ENCODE results near the gene CALCOCO2.
"Not testable (repeated sequence)": the region's sequence is repeated elsewhere in the genome, so short reads cannot be mapped to it uniquely, and the experiment has no call there.

CALCOCO2 gene

DNA sequence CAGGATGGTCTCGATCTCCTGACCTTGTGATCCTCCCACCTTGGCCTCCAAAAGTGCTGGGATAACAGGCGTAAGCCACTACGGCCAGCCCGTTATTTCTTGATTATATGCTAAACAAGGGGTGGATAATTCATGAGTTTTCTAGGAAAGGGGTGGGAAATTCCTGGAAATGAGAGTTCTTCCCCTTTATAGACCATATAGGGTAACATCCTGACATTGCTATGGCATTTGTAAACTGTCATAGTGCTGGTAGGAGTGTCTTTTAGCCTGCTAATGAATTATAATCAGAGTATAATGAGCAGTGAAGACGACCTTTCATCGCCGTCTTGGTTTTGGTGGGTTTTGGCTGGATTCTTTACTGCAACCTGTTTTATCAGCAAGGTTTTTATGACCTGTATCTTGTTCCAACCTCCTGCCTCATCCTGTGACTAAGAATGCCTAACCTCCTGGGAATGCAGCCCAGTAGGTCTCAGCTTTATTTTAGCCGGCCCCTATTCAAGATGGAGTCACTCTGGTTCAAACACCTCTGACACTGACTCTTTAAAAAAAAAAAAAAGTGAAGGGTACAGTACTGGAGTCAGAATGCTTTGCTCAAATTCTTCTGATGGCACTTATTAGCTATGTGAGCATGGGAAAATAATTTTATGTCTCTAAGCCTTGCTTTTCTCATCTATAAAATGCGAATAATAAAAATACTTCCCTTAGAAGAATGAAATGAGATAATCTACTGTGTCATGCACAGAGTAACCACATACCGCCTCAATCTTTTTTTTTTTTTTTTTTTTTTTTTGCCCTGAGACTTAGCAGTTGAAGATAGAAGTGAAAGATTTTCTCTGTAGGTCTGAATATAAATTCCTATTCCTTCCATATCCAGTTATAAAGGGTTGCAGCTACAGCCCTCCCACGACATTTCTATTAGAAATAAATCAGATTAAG is 5.1 kb upstream of the CALCOCO2 start:
- DNase-seq (ENCODE audit: low read depth): no peak

DNA sequence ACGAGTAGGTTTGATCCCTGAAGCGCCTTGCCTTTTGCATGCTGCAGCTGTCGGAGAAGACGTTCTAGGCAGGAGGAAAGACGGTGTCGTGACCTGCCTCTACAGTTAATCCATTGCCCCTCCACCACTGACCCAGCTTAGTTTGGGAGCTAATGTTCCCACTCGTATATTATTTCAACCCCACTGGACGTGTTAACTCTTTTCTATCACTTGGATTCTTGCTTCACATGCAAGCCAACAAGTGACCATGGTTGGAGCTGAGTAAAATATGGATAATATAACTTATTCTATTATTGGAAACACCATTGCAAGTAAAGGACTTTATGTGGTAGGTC is 681 bp downstream of the CALCOCO2 start:
- DNase-seq (ENCODE audit: low read depth): no peak

DNA sequence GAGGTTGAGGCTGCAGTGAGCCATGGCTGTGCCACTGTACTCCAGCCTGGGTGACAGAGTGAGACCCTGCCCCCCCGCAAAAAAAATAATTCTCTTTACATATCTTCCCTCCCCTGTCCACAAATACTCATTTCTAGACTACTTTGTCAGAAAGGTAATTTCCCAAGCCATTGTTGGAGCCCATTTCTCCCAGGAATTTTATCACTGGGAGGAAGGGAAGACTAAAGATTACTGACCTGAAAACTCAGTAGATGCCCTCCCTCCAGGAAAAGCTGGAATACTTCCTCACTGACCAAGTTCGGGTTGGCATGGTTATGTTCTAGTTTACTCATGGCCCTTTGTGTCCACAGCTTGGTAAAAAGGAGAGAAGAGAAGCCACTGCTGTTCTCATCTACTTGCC is 4.1 kb downstream of the CALCOCO2 start:
- no peak for DNase-seq (ENCODE audit: low read depth)

DNA sequence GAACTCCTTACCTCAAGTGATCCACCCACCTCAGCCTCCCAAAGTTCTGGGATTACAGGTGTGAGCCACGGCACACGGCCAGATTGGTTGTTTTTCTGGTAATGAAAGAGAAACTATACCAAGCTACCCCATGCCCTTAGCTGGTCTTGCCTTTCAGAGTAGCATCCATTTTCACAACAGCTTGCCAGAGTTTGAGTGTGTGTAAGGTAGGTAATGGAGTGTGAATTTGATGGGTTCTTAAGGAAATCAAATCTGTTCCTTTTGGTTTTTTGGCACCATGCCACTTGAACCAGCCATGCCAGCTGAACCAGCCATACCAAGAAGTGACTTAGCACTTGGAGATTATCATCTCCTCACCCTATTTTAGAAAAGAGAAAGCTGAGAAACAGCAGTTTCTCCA is 5.1 kb downstream of the CALCOCO2 start:
- no peak for DNase-seq (ENCODE audit: low read depth)

DNA sequence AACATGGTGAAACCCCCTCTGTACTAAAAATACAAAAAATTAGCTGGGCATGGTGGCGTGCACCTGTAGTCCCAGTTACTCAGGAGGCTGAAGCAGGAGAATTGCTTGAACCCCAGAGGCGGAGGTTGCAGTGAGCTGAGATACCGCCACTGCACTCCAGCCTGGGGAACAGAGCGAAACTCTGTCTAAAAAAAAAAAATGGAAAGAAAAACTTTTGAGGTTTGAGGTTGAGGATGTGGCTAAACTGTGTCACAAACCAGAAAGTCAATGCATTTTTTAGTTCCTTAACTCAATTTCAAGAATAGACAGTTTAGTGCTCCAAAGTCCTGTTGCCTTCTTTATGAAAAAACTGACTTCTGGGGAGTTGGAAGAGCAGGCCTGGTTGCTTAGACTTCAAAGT is 6.6 kb downstream of the CALCOCO2 start:
- DNase-seq (ENCODE audit: low read depth): not testable (repeated sequence)

DNA sequence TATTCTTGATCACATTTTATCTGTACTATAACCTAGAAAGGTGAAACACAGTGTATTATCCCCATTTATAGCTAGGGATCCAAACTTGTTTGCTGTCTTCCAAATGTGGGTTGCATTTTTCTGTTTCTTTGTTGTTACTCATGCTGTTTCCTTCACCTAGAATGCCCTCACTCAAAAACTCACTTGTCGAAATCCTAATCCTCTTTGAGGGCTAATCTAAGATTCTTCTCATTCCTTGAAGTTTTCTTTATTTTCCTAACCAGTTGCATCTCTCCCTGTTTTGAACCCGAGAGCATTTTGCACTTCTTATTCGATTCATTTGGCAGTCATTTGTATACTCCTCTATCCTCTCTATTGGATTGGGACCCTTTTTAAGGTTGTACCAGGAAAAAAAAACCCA is 9.6 kb downstream of the CALCOCO2 start:
- no peak for DNase-seq (ENCODE audit: low read depth)

DNA sequence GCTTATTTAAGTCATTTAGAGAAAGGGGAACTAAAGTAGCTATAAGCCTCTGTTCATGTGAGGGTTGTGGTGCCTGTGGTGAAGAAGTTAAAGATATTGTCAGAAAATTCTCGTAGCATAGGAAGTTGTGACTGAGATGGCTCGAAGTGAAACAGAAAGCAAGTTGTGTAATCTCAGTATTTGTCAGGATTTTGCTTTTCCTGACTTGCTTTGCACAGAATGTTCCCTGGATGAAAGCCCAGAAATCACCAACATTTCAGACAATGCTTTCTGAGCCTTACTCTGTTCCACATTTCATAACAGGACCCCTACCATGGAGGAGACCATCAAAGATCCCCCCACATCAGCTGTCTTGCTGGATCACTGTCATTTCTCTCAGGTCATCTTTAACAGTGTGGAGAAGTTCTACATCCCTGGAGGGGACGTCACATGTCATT is 10.6 kb downstream of the CALCOCO2 start:
- DNase-seq (ENCODE audit: low read depth): no peak

DNA sequence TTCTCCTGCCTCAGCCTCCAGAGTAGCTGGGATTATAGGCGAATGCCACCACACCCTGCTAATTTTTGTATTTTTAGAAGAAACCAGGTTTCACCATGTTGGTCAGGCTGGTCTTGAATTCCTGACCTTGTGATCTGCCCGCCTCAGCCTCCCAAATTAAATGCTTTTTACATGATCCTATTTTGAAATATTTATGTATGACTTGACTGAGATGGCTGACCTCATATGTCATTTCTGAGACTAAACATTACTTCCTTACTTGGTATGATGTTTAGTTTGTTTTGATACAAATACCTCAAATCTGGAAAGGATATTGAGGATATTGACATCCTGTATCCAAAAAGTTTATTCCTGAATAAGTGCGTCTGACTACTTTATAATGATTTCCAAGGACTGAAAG is 11.9 kb downstream of the CALCOCO2 start:
- no peak for DNase-seq (ENCODE audit: low read depth)

DNA sequence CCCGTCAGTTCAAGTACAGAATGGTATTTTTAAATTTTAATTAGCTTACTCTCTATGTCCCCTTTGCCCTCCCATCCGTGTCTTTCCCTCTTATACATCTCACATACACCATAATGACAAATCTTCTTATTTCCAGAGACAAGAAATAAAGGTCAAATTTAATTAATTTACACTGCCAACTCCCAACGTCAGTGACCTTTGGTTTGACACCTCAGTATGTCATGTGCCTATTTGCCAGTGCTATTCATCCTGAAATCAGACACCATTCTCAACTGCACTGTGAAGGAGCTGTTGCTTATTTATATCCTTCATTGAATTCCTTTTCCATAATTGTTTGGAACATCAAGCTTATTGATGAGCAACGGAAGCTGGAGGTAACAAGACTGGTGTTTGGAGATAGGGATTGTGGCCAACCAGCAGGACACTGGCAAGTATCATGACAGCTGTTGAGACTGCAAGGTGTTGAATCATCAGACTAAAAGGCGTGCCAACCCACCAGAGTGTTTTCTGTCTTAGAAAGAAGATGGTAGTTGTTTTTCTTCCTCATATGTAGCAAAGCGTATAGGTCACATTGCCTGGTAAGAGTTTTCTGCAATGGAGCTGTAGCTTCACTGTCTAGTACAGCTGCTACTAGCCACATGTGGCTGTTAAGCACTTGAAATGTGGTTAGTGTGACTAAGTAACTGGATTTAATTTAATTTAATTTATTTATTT is 12.5 kb downstream of the CALCOCO2 start:
- DNase-seq (ENCODE audit: low read depth): no peak

DNA sequence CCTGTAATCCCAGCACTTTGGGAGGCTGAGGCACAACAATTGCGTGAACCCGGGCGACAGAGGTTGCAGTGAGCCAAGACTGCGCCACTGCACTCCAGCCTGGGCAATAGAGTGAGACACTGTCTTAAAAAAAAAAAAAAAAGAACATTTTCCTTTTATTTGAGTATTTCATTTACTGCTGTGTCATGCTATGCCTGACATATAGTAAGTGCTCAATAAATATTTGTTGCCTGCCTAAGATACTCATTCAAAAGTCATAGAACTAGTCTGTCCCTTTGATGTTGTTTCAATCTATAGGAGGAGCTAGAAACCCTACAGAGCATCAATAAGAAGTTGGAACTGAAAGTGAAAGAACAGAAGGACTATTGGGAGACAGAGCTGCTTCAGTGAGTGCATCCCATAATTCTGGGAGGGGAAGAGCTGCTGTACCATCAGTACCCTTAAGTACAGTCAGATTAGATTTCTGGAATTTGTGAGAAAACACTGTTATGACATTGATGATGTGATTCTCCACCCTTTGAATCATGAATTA is 20.0 kb downstream of the CALCOCO2 start:
- no peak for DNase-seq (ENCODE audit: low read depth)

DNA sequence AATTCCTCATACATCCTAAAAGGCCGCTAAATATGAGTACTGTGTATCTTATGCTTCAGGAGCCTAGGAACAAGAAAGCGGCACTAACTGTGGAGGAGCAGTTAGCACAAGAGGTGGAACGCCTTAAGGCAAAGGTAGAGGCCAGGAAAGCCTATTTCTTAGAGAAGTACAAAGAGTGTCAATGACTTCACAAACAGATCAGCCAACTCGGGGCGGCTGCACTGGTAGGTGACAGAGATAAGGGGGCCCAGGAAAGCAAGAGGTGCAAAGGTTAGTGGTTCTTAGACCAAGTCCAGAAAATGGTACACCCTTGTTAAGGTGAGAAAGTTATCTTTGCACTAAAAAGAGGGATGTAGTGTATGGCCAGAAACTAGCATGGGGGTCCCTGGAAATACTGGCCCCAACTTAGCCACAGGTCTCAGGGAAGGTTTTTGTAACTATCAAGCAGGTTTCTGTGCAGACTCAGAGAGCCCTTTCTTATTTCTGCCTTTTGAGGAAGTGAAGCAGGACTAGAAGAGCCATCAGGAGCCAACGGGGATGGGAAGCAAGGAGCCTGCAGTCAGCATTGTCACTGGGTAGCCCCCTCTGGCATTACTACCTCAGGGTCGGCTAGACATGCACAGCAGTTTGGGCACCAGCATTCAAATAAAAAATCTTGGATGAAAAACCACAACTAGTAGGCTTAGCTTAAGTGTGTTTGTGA is 24.1 kb downstream of the CALCOCO2 start:
- no peak for DNase-seq (ENCODE audit: low read depth)

DNA sequence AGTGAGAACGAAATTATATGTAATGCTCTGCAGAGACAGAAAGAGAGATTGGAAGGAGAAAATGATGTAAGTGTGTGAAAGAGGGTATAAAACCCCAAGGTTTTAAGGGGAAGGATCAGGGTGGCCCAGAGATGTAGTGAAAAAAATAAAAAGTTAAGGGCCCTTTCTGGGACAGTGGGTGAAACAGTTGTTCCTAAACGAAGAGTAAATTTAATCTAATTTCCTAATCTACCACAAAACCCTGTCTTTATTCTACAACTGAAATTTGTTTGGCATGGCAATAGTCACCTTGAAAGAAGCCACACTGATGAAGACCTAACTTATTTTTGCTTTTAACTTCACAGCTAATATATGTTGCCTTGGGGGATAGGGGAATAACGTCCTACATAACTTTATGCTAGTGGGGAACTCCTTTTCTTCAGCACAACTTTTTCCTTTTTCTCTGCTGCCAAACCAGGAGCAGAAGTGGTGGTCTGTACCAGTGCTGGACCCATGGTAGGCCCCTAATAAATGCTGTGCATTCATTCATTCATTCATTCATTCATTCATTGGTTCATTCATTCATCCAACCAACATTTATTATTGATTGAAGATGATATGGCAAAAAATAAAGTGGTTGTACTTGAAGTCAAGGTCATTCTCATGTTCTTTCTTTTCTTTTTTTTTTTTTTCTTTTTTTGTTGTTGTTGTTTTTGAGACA is 25.4 kb downstream of the CALCOCO2 start:
- DNase-seq (ENCODE audit: low read depth): no peak

DNA sequence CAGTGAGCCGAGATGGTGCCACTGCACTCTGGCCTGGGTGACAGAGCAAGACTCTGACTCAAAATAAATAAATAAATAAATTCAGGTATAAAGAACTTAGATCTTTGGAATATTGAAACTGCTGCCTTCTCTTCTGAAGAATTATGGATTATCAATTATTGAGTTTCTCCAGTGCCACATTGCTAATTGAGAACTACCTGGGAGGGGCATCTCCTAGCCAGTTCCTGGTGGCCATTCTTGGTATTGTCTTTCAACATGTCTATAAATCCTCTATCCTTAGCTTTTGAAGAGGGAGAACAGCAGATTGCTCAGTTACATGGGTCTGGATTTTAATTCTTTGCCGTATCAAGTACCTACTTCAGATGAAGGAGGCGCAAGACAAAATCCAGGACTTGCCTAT is 29.2 kb downstream of the CALCOCO2 start:
- no peak for DNase-seq (ENCODE audit: low read depth)

DNA sequence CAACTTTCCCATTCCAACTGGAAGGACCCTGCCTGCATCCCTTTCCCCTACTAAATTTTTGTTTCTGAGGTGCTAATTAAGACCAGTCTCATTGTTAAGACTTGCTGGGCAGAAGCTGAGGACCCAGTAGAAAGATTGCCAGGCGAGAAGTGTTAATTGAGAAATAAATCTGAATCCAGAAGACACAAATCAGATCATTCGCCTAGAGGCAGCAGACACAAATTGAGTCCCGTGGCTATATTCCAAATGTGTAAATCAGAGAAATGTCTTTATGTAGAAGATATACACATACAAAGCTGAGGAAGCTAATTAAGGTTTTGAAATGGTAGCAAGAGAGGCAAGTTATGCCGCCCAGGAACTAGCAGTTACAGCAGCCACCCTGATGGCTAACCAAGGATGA is 29.6 kb downstream of the CALCOCO2 start:
- DNase-seq (ENCODE audit: low read depth): no peak

DNA sequence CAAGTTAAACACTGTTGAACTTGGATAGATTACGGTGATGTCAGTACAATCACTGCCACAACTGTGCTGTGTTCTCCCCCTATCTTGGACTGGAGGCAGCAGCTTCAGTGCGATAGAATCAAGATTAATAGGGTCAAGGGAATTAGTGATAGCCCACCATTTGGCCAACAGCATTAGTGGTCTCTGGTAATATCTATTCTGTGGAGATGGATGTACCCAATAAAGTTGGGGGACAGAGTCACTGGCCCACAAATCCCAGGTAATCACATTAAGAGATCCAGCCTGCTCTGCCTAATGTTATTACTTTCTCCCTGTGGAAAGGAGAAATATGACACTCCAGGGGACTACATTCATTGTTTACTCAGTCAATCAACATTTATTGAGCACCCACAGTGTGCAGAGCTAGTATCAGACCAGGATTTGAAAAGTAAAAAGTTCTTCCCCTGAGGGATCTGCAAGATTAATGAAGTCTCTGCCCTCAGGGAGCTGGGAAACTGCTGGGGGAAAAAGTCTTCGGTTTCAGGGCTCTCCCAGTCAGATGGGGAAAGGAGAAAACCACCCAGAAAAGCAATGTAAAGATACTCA is 38.2 kb downstream of the CALCOCO2 start:
- DNase-seq (ENCODE audit: low read depth): no peak

DNA sequence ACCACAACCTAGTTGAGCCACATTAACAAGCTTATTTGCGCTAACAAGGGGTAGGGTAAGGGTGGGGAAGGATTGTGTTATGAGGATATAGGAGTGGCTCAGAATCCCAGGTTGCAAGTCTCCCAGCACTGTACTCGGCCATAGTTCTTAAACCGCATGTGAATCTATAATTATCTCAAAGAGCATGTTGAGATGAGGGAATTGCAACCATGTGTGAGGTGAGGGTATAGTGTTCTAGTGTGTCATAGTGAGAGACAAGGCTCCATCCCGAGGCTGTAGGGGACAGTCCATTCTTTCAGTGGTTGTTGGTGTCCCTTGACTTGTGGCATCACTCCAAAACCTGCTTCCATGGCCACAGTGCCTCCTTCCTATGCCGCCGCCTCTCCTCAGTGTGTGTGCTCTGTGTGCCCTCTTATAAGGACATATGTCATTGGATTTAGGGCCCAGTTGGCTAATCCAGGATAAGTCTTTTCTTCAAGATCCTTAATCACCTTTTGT is 39.0 kb downstream of the CALCOCO2 start:
- no peak for DNase-seq (ENCODE audit: low read depth)

DNA sequence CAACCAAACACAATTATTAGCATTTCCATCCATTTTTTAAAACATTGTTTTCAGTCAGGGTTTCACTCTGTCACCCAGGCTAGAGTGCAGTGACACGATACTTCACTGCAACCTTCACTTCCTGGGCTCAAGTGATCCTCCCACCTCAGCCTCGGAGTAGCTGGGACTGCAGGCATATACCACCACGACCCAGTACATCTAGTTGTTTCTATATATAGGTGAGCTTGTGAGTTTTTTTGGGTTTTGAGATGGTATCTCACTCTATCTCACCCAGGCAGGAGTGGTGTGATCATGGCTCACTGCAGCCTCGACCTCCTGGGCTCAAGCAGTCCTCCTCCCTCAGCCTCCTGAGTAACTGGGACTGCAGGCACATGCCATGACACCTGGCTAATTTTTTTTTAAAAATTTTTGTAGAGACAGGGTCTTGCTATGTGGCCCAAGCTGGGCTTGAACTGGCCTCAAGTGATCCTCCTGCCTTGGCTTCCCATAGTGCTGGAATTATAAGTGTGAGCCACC is 40.3 kb downstream of the CALCOCO2 start:
- no peak for DNase-seq (ENCODE audit: low read depth)

DNA sequence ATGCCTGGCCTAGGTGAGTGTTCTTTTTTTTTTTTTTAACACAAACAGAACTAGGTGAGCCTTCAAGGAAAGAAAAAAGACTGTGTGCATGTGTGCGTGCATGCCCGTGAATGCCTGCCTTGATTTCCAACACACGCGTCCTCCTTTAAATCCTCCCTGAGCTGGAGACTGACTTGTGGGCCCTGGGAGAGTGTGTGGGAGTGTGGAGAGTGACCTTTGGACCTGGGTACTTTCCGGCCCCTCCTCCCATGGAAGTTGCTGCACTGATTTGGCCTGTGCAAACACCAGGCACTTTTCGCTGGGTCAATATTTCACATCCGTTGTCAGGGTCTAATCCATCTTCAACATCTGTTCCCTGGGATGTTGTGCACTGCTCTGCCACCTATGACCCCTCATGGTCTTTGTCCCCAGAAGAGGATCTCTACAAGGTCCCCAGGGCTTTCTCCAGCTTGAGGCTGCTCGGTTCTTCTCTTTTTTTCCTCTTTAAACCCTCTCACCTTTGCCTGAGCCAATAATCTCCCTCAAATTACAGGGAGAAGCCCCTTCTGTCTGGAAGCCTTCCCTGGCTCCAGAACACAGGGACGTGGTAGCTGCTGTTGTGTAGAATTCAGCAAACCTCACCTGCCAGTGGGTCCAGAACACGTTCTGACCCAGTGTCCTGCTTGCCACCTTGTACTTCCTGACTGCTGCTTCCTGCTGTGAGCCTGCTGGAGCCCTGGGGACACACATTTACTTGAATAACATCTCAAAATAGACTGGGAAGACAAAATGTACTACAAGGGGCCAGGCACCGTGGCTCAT is 40.9 kb downstream of the CALCOCO2 start:
- no peak for DNase-seq (ENCODE audit: low read depth)

DNA sequence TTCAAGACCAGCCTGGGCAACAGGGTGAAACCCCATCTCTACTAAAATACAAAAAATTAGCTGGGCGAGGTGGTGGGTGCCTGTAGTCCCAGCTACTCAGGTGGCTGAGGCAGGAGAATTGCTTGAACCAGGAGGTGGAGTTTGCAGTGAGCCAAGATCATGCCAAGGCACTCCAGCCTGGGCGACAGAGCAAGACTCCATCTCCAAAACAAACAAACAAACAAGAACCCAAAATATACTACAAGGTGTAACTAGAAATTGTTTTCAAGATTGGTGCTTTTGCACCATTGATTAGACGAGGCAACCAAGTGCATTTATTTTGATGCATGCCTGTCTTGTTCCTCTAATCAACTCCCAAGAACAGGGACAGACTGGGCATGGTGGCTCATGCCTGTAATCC is 41.6 kb downstream of the CALCOCO2 start:
- not testable (repeated sequence) for DNase-seq (ENCODE audit: low read depth)

DNA sequence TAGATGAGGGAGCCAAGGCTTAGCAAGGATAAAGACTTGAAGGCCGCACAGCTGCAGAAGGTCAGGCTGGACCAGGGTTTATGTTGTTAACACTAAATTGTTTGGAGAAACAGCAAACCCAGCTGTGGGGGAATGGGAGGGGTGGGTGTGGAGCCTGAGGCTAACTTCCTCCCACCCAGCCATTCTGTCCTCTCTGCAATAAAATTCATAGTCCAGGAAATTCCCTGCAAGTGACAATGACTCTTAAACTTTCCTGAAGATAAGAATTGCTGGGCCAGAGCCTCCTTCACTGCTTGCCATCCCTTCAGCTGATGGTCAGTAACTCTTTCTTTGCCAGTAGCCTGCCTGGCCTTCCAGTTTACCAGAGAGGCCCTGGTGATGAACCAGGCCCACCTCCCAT is 42.4 kb downstream of the CALCOCO2 start:
- no peak for DNase-seq (ENCODE audit: low read depth)

Measured in stimulated activated CD8-positive, alpha-beta memory T cell treated with anti-CD3 and anti-CD28 coated beads, Interleukin-15, amount 100 ng/mL, for 24 hours (primary cell).